HCT116 (cell line): ENCODE results near the gene BNC2. TPM values are rescaled to one million over a fixed set of nuclear protein-coding genes. Genes with fewer than 3 reads are reported as not detected.

Experiments
- ATAC-seq: fragments of 200-7000 bp; cut with Tn5 transposase; 2 replicates; pipeline ENCODE4 v1.9.1; 2020; ENCODE audit warnings: mild to moderate bottlenecking, moderate library complexity
- BruUV-seq: library from RNA; stranded (reverse); fragments of 400-500 nt; replicated peaks from 2 replicates; lab custom pipeline; 2021; lab: Mats Ljungman, UMichigan
- CTCF ChIA-PET: fragments of 300-600 bp; sonication (Branson Sonifier 250); formaldehyde crosslinking; loops from one replicate; lab custom pipeline; 2021; ENCODE audit warnings: antibody characterized with exemption; lab: Charles Lee
- POLR2A ChIA-PET: fragments of 300-600, 350-600 bp; sonication (Branson Sonifier 250); formaldehyde crosslinking; loops from one replicate; lab custom pipeline; 2021; ENCODE audit warnings: antibody characterized with exemption; lab: Charles Lee
- RAD21 ChIA-PET, 2 experiments: fragments of 300-600 bp; sonication (Branson Sonifier 250); formaldehyde crosslinking; loops; one replicate each; lab custom pipeline; 2023; ENCODE audit warnings: low total read pairs in 2 of 2; ENCODE audit not compliant: uncharacterized antibody in 2 of 2, unreplicated experiment in 2 of 2, low non-redundant PET in 1 of 2; lab: Charles Lee
- DNase-seq: peaks from one replicate; pipeline ENCODE4 v3.0.0-alpha.2; 2010; ENCODE audit warnings: low read depth, low spot score
- H2AFZ ChIP-seq: fragments of 200-600 bp; shearing (Covaris generic), sonication (generic); 2 replicates; pipeline ENCODE4 v1.6.1; 2017; ENCODE audit warnings: low read depth, mixed run types, mixed read lengths, antibody characterized with exemption, low read length; ENCODE audit not compliant: poor library complexity, severe bottlenecking
- H3K27ac ChIP-seq: 2 replicates; pipeline ENCODE4 v1.5.1; 2012; ENCODE audit warnings: low read depth, low read length
- H3K27me3 ChIP-seq: fragments of 200-600 bp; sonication (generic); 2 replicates; pipeline ENCODE4 v1.6.1; 2016; ENCODE audit warnings: mixed run types, low read length, mixed read lengths; ENCODE audit not compliant: insufficient read depth
- H3K36me3 ChIP-seq, 2 experiments: fragments of 200-500 bp in 1 of 2; fragments of 200-600 bp in 1 of 2; sonication (Bioruptor generic) in 1 of 2; sonication (generic) in 1 of 2; 2 replicates each; pipeline versions ENCODE4 v1.5.1 to v1.6.1; 2014 to 2016; ENCODE audit warnings: low read length in 2 of 2, inconsistent platforms in 1 of 2, mixed read lengths in 1 of 2, mixed run types in 1 of 2; ENCODE audit not compliant: insufficient read depth in 2 of 2, control insufficient read depth in 1 of 2
- H3K4me1 ChIP-seq, 2 experiments: fragments of 200-600 bp in 1 of 2; sonication (generic) in 1 of 2; 2 replicates each; pipeline versions ENCODE4 v1.5.1 to v1.6.1; 2012 to 2017; ENCODE audit warnings: low read length in 2 of 2, inconsistent platforms in 1 of 2, mild to moderate bottlenecking in 1 of 2, mixed read lengths in 1 of 2, mixed run types in 1 of 2, moderate library complexity in 1 of 2; ENCODE audit not compliant: insufficient read depth in 2 of 2, control insufficient read depth in 1 of 2
- H3K4me2 ChIP-seq: fragments of 200-600 bp; sonication (generic); 2 replicates; pipeline ENCODE4 v1.6.1; 2017; ENCODE audit warnings: mixed run types, low read length, mixed read lengths
- H3K4me3 ChIP-seq, 2 experiments: fragments of 200-600 bp in 1 of 2; sonication (generic) in 1 of 2; replicated peaks in 1 of 2; 2 replicates each; pipeline ENCODE4 v1.5.1; 2011 to 2016; ENCODE audit warnings: low read length in 2 of 2, control low read depth in 1 of 2, low read depth in 1 of 2, mild to moderate bottlenecking in 1 of 2, mixed read lengths in 1 of 2, mixed run types in 1 of 2
- H3K79me2 ChIP-seq: fragments of 200-600 bp; sonication (generic); 2 replicates; pipeline ENCODE4 v1.6.1; 2017; ENCODE audit warnings: mild to moderate bottlenecking, mixed run types, low read length, moderate library complexity, mixed read lengths; ENCODE audit not compliant: insufficient read depth
- H3K9ac ChIP-seq: fragments of 200-600 bp; sonication (generic); 2 replicates; pipeline ENCODE4 v1.6.1; 2016; ENCODE audit warnings: low read length, mixed read lengths
- H3K9me2 ChIP-seq: fragments of 200-600 bp; sonication (generic), shearing (Covaris generic); 2 replicates; pipeline ENCODE4 v1.6.1; 2017; ENCODE audit warnings: mixed run types, mild to moderate bottlenecking, moderate library complexity; ENCODE audit not compliant: insufficient read depth
- H3K9me3 ChIP-seq, 2 experiments: fragments of 200-500 bp in 1 of 2; fragments of 200-600 bp in 1 of 2; sonication (Bioruptor generic) in 1 of 2; sonication (generic) in 1 of 2; 2 replicates each; pipeline ENCODE4 v1.6.1; 2014 to 2017; ENCODE audit warnings: low read length in 2 of 2, mixed read lengths in 2 of 2, inconsistent platforms in 1 of 2, low read depth in 1 of 2, mild to moderate bottlenecking in 1 of 2, mixed run types in 1 of 2, moderate library complexity in 1 of 2; ENCODE audit not compliant: control insufficient read depth in 1 of 2, insufficient read depth in 1 of 2
- H4K20me1 ChIP-seq: fragments of 200-600 bp; sonication (generic), shearing (Covaris generic); 2 replicates; pipeline ENCODE4 v1.6.1; 2017; ENCODE audit warnings: mixed run types, mild to moderate bottlenecking, moderate library complexity; ENCODE audit not compliant: insufficient read depth
- CEBPB ChIP-seq: IDR thresholded peaks from 2 replicates; pipeline ENCODE4 v1.6.1; 2012; ENCODE audit warnings: low read depth
- CTCF ChIP-seq, 3 experiments: fragments of 200-600 bp in 1 of 3; sonication (generic) in 1 of 3; IDR thresholded peaks in 2 of 3; conservative IDR thresholded peaks in 1 of 3; 2 replicates each; pipeline ENCODE4 v1.5.1; 2012 to 2017; ENCODE audit warnings: low read depth in 2 of 3, low read length in 2 of 3, antibody characterized with exemption in 1 of 3, borderline replicate concordance in 1 of 3, control low read depth in 1 of 3, mild to moderate bottlenecking in 1 of 3, mixed read lengths in 1 of 3, mixed run types in 1 of 3, moderate library complexity in 1 of 3; ENCODE audit not compliant: insufficient read depth in 1 of 3
- EZH2 ChIP-seq: fragments of 200-600 bp; sonication (generic); IDR thresholded peaks from 2 replicates; pipeline ENCODE4 v1.6.1; 2017; ENCODE audit warnings: antibody characterized with exemption, mixed run types
- MAX ChIP-seq: IDR thresholded peaks from 2 replicates; pipeline ENCODE4 v1.6.1; 2012
- REST ChIP-seq: IDR thresholded peaks from 2 replicates; pipeline ENCODE4 v1.6.1; 2012; ENCODE audit warnings: low read depth
- ZBTB33 ChIP-seq: IDR thresholded peaks from 2 replicates; pipeline ENCODE4 v1.6.1; 2011; ENCODE audit warnings: mild to moderate bottlenecking, low read length, moderate library complexity; ENCODE audit not compliant: insufficient replicate concordance; ENCODE audit errors: extremely low read depth
- ZNF274 ChIP-seq: fragments of 200-500 bp; sonication (Bioruptor generic); IDR thresholded peaks from 2 replicates; pipeline ENCODE4 v1.6.1; 2014; ENCODE audit warnings: mild to moderate bottlenecking, low read depth, low read length, inconsistent platforms
- intact Hi-C: fragments of 100-400 bp; cut with micrococcal nuclease; formaldehyde crosslinking; loops from 2 replicates; pipeline ENCODE4 v1.10.0; 2022
- total RNA-seq: library from RNA; stranded (reverse); gene quantifications from one replicate; pipeline ENCODE4 v1.2.1, GENCODE V29; 2021; ENCODE audit not compliant: unreplicated experiment

Gene BNC2
- total RNA-seq, 1 experiment from 2014 or later = 0.37 TPM

GRCh38 chr9:16682273-16682672 lies 188.2 kb downstream of the BNC2 start:
- H3K9me3 ChIP-seq = no peaks in the 10 kb centered on the region
- ATAC-seq (no peak), DNase-seq (no peak)
- H3K27me3 ChIP-seq = no peaks in the 10 kb centered on the region; the same call in 1 of the 2 replicates
- no peak overlapping the region for H3K4me2 ChIP-seq
- H3K9me2 ChIP-seq = no peaks in the 10 kb centered on the region
- no peak overlapping the region for H2AFZ ChIP-seq
- ChIA-PET RAD21 (no interaction called here), POLR2A (no interaction called here), CTCF (no interaction called here)
- H3K9ac ChIP-seq = no peak overlapping the region
- no peaks in the 10 kb centered on the region for H4K20me1 ChIP-seq
- intact Hi-C loops = no loop called here
- H3K4me3 ChIP-seq = no peak overlapping the region
- H3K27ac ChIP-seq = no peak overlapping the region
- H3K4me1 ChIP-seq = no peaks in the 10 kb centered on the region
- H3K79me2 ChIP-seq = no peaks in the 10 kb centered on the region
- BruUV-seq = no TSS peak
- H3K36me3 ChIP-seq = no peaks in the 10 kb centered on the region
- TF ChIP-seq ZNF274 (no peak), MAX (no peak), ZBTB33 (no peak), CTCF (IDR thresholded peaks at IDR 0.05 in 2 of 3, conservative IDR thresholded peaks at IDR 0.05 in 1 of 3; ENCODE audit: borderline replicate concordance in 1 of 3, insufficient read depth in 1 of 3, low read depth in 2 of 3, low read length in 2 of 3) (no peak), REST (no peak), EZH2 (no peak), CEBPB (no peak)
